ACC112 (cell line): ENCODE results near the gene TWNK.

Source experiments
- H2AFZ ChIP-seq: fragments of 200-600 bp; sonication (generic); one replicate; pipeline ENCODE4 v1.6.0; 2017; ENCODE audit warnings: antibody characterized with exemption, low read length; ENCODE audit not compliant: unreplicated experiment
- H3K27ac ChIP-seq: fragments of 200-600 bp; sonication (generic); 2 replicates; pipeline ENCODE4 v1.5.1; 2014; ENCODE audit warnings: low read depth, mild to moderate bottlenecking, antibody characterized with exemption, low read length, moderate library complexity
- H3K27me3 ChIP-seq: fragments of 200-600 bp; sonication (generic); 2 replicates; pipeline ENCODE4 v1.6.1; 2014; ENCODE audit warnings: mild to moderate bottlenecking, antibody characterized with exemption, low read length, moderate library complexity, mixed read lengths; ENCODE audit not compliant: insufficient read depth
- H3K36me3 ChIP-seq: fragments of 200-600 bp; sonication (generic); 2 replicates; pipeline ENCODE4 v1.6.1; 2016; ENCODE audit warnings: mild to moderate bottlenecking, antibody characterized with exemption, low read length, moderate library complexity, mixed read lengths; ENCODE audit not compliant: insufficient read depth
- H3K4me1 ChIP-seq: fragments of 200-600 bp; sonication (generic); one replicate; pipeline ENCODE4 v1.6.1; 2016; ENCODE audit warnings: low read length, mixed read lengths; ENCODE audit not compliant: insufficient read depth, unreplicated experiment, control insufficient read depth
- H3K4me3 ChIP-seq: fragments of 200-600 bp; sonication (generic); 2 replicates; pipeline ENCODE4 v1.5.1; 2014; ENCODE audit warnings: mild to moderate bottlenecking, low read depth, low read length
- H3K79me2 ChIP-seq: fragments of 200-600 bp; sonication (generic); one replicate; pipeline ENCODE4 v1.6.0; 2016; ENCODE audit warnings: low read length; ENCODE audit not compliant: control insufficient read depth, unreplicated experiment, insufficient read depth

TWNK gene

GRCh38 chr10:100966887-100967286 lies 20.5 kb upstream of the TWNK start:
- Histone ChIP-seq H3K4me3 (no peak overlapping the region), H3K27ac (no peak overlapping the region), H3K36me3 (peaks cover 18% of the 10 kb centered on the region), H3K79me2 (no peaks in the 10 kb centered on the region), H2AFZ (no peak overlapping the region), H3K27me3 (no peaks in the 10 kb centered on the region), H3K4me1 (peaks cover 3% of the 10 kb centered on the region)

DNA sequence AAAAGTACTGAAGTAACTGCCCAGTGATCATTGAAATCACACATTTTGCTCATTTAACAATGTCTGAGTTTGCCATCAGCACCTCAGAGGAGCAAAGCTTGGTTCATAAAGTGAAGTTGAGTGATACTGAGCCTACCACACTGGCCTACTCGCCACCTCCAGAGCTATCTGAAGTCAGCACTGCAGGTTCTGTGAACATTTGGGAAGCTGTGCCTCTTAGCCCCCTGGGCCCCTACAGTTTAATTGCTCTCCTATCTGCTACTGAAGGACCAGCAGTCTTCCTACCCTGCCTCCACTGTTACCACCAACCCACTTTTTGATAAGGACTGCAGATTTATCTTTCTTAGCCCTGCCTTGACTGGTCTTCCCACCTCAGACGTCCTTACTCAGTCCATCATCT lies 20.0 kb upstream of the TWNK start:
- Histone ChIP-seq H3K27me3 (no peaks in the 10 kb centered on the region), H3K36me3 (peaks cover 13% of the 10 kb centered on the region), H3K79me2 (no peaks in the 10 kb centered on the region), H2AFZ (no peak overlapping the region), H3K4me1 (peaks cover 3% of the 10 kb centered on the region), H3K4me3 (no peak overlapping the region), H3K27ac (no peak overlapping the region)

DNA sequence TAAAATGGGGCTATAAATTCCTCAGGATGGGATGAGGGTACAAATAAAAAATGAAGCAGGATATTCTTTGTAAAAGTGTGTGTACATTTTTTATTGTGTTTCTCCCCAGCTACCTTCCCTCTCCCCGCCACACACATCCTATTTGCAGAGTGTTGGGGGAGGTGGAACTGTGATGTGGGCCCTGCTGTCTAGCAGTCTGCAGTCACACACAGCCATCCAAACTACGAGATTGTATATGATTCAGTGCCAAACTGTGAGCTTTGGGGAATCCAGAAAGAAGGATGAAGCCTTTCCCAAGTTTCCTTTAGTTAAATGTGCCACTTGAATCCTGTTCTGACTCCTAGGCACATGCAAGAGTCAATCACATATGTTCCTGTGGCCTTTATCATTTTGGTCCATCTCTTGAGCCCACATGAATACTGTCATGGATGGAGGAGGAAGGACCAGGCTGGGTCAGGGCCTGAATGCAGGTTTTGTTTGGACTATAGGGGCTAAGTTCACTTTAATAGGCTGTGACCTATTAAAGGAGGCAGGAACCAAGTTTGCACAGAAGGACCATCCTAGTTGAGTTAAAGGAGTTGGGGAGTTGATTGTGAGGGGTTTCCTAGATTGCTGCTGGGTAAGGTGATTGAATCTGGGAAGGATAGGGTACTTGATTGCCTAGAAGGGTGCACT lies 19.1 kb upstream of the TWNK start:
- peaks cover 3% of the 10 kb centered on the region for H3K4me1 ChIP-seq
- peaks cover 6% of the 10 kb centered on the region for H3K36me3 ChIP-seq
- H3K79me2 ChIP-seq: no peaks in the 10 kb centered on the region
- no peak overlapping the region for H3K4me3 ChIP-seq
- H2AFZ ChIP-seq: no peak overlapping the region
- no peaks in the 10 kb centered on the region for H3K27me3 ChIP-seq
- H3K27ac ChIP-seq: no peak overlapping the region

DNA sequence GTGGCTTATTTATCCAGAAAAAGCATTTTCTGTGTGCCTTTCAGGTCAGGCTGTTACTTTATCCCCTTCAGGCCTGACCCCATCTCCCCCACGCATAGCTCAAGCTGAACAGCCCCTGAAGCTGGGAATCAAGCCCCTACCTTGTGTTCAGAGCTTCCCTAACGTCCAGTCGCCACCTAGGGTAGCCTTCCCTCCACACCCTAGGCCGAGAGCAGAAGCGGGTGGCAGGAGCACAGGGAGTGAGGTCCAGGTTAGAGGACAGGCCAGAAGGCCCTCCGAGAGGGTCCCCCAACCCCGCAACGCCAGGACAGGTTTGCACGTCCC lies 18.5 kb upstream of the TWNK start:
- Histone ChIP-seq H3K4me3 (peak overlapping the region; percentile 75), H3K27ac (no peak overlapping the region), H2AFZ (no peak overlapping the region), H3K36me3 (peaks cover 3% of the 10 kb centered on the region; the same call in 1 of the 2 replicates), H3K27me3 (no peaks in the 10 kb centered on the region), H3K4me1 (peaks cover 3% of the 10 kb centered on the region), H3K79me2 (no peaks in the 10 kb centered on the region)

DNA sequence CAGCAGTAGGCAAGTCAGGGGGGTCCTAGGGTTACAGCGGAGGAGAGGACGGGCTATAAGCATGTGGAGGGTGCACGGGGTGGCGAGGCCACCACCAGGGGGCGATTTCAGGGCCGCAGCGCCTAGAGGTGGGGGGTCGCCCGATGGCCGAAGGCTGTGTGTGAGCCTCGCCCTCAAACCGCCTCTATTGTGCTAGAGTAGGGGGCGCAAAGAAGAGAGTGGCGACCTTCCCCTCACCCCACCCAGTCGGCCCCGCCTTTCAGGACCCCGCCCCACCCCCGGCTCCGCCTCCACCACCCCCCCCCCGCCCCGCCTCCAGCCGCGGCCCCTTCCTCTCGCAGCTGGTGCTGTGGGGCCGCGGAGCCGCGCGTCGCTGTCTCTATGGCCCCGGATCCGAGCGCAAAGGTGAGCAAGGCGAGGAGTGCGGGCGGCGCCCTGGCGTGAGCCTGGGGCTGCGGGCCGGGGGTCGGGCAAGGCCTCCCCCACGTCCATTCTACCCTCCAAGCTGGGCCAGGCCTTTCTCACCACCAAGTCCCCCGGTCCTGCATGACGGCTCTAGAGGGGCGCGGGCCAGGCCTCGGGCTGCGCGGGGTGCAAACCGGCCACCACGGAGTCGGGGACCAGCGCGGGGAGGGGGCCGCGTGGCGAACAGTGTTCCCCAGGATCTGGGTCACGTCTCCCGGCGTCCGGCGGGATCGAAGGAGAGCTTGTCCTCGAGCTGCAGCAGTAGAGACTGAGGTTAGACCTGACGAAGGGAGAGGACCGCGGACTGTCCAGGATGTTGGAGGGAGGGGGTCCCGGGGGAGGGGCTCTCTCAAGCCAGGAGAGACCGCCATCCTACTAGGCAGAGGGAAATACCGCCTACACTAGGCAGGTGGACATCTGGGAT lies 17.9 kb upstream of the TWNK start, which contains the start of gene SEMA4G:
Gene SEMA4G, plus strand, starts transcription at position 318 of the 889 bp plus-strand sequence. CDS start 3,409 bp downstream, outside the sequence.
- Histone ChIP-seq H3K27ac (no peak within 1 kb of the TSS), H3K79me2 (no peaks in the 10 kb centered on the region), H3K27me3 (no peaks in the 10 kb centered on the region), H3K4me3 (peak within 1 kb of the TSS; percentile 75), H3K36me3 (peaks cover 3% of the 10 kb centered on the region; the same call in 1 of the 2 replicates), H3K4me1 (peaks cover 3% of the 10 kb centered on the region), H2AFZ (peak within 1 kb of the TSS; percentile 86)

- peak overlapping the region; percentile 75 for H3K4me3 ChIP-seq
- no peak overlapping the region for H2AFZ ChIP-seq
- no peaks in the 10 kb centered on the region for H3K27me3 ChIP-seq
- no peak overlapping the region for H3K27ac ChIP-seq
- H3K4me1 ChIP-seq: peaks cover 3% of the 10 kb centered on the region
- H3K79me2 ChIP-seq: no peaks in the 10 kb centered on the region
- H3K36me3 ChIP-seq: peaks cover 2% of the 10 kb centered on the region; the same call in 1 of the 2 replicates
Observed at GRCh38 chr10:100970076-100970913, 17.0 kb upstream of the TWNK start.

DNA sequence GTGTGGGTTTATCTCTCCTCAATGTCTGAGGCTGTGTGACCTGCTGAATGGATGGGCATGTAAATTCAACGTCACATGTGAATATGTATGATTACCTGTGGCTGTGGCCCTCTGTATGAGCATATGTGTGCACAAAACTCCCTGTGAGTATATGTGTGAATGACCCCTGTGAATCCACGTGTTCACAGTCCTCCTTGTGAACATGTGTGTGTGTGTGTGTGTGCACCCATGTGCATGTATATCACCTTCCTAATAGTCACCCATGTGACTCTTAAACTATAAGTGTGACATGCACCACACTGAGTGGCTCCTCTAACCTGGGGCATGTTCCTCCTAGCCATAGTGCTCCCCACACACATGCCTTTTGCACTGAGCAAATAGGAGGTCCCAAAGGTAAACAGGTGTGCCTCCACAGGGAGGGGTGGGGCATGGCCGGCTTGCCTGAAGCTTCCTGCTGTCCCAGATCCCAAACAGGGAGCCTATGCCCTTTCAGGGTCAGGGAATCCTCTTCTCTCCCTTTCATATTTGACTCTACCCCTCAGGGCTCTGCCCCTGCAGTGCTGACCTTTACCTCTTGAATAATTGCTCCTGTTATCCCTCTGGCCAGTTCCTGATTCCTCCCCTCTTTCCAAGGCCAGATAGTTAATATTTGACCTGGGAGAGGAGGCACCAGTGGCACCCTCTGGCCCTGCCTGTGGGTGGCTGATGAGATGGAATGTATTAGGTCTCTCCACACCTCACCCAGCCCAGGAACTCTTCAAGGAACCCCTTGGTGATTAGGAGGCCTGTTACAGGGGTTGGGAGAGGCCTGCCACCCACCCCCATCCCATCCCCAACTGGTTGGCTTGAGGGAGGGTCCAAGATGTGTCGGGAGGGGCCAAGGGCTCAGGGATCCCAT lies 16.2 kb upstream of the TWNK start:
- Histone ChIP-seq H3K27me3 (no peaks in the 10 kb centered on the region), H2AFZ (no peak overlapping the region), H3K36me3 (no peaks in the 10 kb centered on the region), H3K4me1 (peaks cover 3% of the 10 kb centered on the region), H3K79me2 (no peaks in the 10 kb centered on the region), H3K4me3 (no peak overlapping the region), H3K27ac (no peak overlapping the region)

- Histone ChIP-seq H2AFZ (no peak overlapping the region), H3K27me3 (no peaks in the 10 kb centered on the region), H3K36me3 (no peaks in the 10 kb centered on the region), H3K27ac (no peak overlapping the region), H3K4me1 (peaks cover 3% of the 10 kb centered on the region), H3K4me3 (no peak overlapping the region), H3K79me2 (no peaks in the 10 kb centered on the region)
Observed at GRCh38 chr10:100972115-100972903, 15.0 kb upstream of the TWNK start.

GRCh38 chr10:100972904-100973535 lies 14.3 kb upstream of the TWNK start:
- Histone ChIP-seq H3K79me2 (no peaks in the 10 kb centered on the region), H3K4me3 (no peak overlapping the region), H3K4me1 (peaks cover 3% of the 10 kb centered on the region), H3K36me3 (no peaks in the 10 kb centered on the region), H3K27ac (no peak overlapping the region), H3K27me3 (no peaks in the 10 kb centered on the region), H2AFZ (no peak overlapping the region)
